HepG2 (cell line): ENCODE data around the gene DCAF15. TPM values are rescaled to one million over a fixed set of nuclear protein-coding genes. Genes with fewer than 3 reads are reported as not detected.

Experiments
- BRCA1 ChIP-seq: sonication (generic); formaldehyde crosslinking; IDR thresholded peaks from 2 replicates; pipeline ENCODE4 v1.4.0; 2020; ENCODE audit warnings: missing genetic modification reagents
- CEBPG ChIP-seq: IDR thresholded peaks from 2 replicates; pipeline ENCODE4 v1.6.1; 2016
- CHD2 ChIP-seq: IDR thresholded peaks from 2 replicates; pipeline ENCODE4 v1.6.1; 2011; ENCODE audit warnings: low read depth, low read length, improper control_type of control experiment
- CHD4 ChIP-seq: fragments of 200-600 bp; sonication (generic); IDR thresholded peaks from 2 replicates; pipeline ENCODE4 v1.7.0; 2017; ENCODE audit warnings: mild to moderate bottlenecking, low read length, borderline replicate concordance
- E2F5 ChIP-seq: sonication (generic); formaldehyde crosslinking; conservative IDR thresholded peaks from 2 replicates; pipeline ENCODE4 v1.4.0; 2020; ENCODE audit warnings: missing genetic modification reagents
- ETS1 ChIP-seq: sonication (generic); formaldehyde crosslinking; IDR thresholded peaks from 2 replicates; pipeline ENCODE4 v1.4.0; 2020; ENCODE audit warnings: missing genetic modification reagents
- FIP1L1 ChIP-seq: fragments of 200-400 bp; formaldehyde crosslinking; IDR thresholded peaks from 2 replicates; pipeline ENCODE4 v1.6.1; 2018; ENCODE audit warnings: low read depth, mild to moderate bottlenecking, low read length, moderate library complexity, borderline replicate concordance; ENCODE audit not compliant: insufficient read depth
- GATA4 ChIP-seq: sonication (generic); IDR thresholded peaks from 2 replicates; pipeline ENCODE4 v1.6.1; 2016; ENCODE audit warnings: antibody characterized with exemption, low read depth, borderline replicate concordance
- HNF1A ChIP-seq, 2 experiments: sonication (generic) in 1 of 2; formaldehyde crosslinking in 1 of 2; IDR thresholded peaks; 2 replicates each; pipeline versions ENCODE4 v1.4.0 to v1.6.1; 2016 to 2020; ENCODE audit warnings: borderline replicate concordance in 1 of 2, low read depth in 1 of 2, mild to moderate bottlenecking in 1 of 2, missing genetic modification reagents in 1 of 2
- HOXA5 ChIP-seq: sonication (generic); formaldehyde crosslinking; IDR thresholded peaks from 2 replicates; pipeline ENCODE4 v1.4.0; 2020; ENCODE audit warnings: missing genetic modification reagents
- MAFG ChIP-seq: sonication (generic); formaldehyde crosslinking; IDR thresholded peaks from 2 replicates; pipeline ENCODE4 v1.5.1; 2020; ENCODE audit warnings: mild to moderate bottlenecking, missing genetic modification reagents
- MXD4 ChIP-seq: IDR thresholded peaks from 2 replicates; pipeline ENCODE4 v1.6.1; 2016; ENCODE audit warnings: mild to moderate bottlenecking, missing biosample characterization, missing genetic modification reagents
- NFKB2 ChIP-seq: sonication (generic); formaldehyde crosslinking; IDR thresholded peaks from 2 replicates; pipeline ENCODE4 v1.4.0; 2020; ENCODE audit warnings: missing genetic modification reagents, borderline replicate concordance
- RFX3 ChIP-seq: IDR thresholded peaks from 2 replicates; pipeline ENCODE4 v1.6.1; 2016; ENCODE audit warnings: missing biosample characterization, missing genetic modification reagents
- RFX5 ChIP-seq: IDR thresholded peaks from 2 replicates; pipeline ENCODE4 v1.6.1; 2011; ENCODE audit warnings: low read depth, low read length, improper control_type of control experiment
- SP5 ChIP-seq: IDR thresholded peaks from 2 replicates; pipeline ENCODE4 v1.6.1; 2016; ENCODE audit warnings: low read depth, borderline replicate concordance
- TAF15 ChIP-seq: fragments of 200-400 bp; formaldehyde crosslinking; IDR thresholded peaks from one replicate; pipeline ENCODE4 v1.6.1; 2018; ENCODE audit warnings: mild to moderate bottlenecking, low read depth, low read length; ENCODE audit not compliant: poor library complexity, severe bottlenecking
- TBX3 ChIP-seq: fragments of 450-650 bp; IDR thresholded peaks from 2 replicates; pipeline ENCODE4 v1.6.1; 2017; ENCODE audit warnings: antibody characterized with exemption, mild to moderate bottlenecking, inconsistent platforms, borderline replicate concordance
- TP53 ChIP-seq: sonication (generic); formaldehyde crosslinking; conservative IDR thresholded peaks from 2 replicates; pipeline ENCODE4 v1.4.0; 2020; ENCODE audit warnings: missing genetic modification reagents
- ZNF143 ChIP-seq: sonication (generic); formaldehyde crosslinking; IDR thresholded peaks from 2 replicates; pipeline ENCODE4 v1.4.0; 2020; ENCODE audit warnings: missing genetic modification reagents
- polyA plus RNA-seq, 8 experiments: library from polyadenylated mRNA; depleted of rRNA in 3 of 8; stranded (reverse) in 7 of 8; unstranded in 1 of 8; fragments of >200 nt; fragmentation: Illumina TruSeq in 4 of 8; extraction: Trizol in 4 of 8; gene quantifications; 2 replicates each; pipeline versions ENCODE4 v1.2.1 to v1.2.3, GENCODE V29; 2011 to 2016; ENCODE audit warnings: low read depth in 4 of 8, missing spikeins in 1 of 8, mixed read lengths in 1 of 8; ENCODE audit not compliant: insufficient read depth in 1 of 8
- total RNA-seq, 5 experiments: library from RNA; depleted of rRNA; stranded (reverse); fragments of >200 nt; fragmentation: Illumina TruSeq; extraction: Trizol; gene quantifications; 2 replicates each; pipeline ENCODE4 v1.2.3, GENCODE V29; 2016; ENCODE audit warnings: low read depth in 1 of 5

The DCAF15 gene
- total and polyA plus RNA-seq, 2 of the 13 experiments (the other 11 are each of a cell fraction or from before 2014, with no cell fraction given), result 13.6 to 14.0 TPM

GRCh38 chr19:14006085-14006765 lies 53.9 kb downstream of the DCAF15 start, which contains the start of gene RFX1 (continued):
- peak; percentile 27; the same call in 1 of the 2 replicates for TF ChIP-seq HNF1A (IDR thresholded peaks at IDR 0.05; ENCODE audit: low read depth)
- TF ChIP-seq HNF1A (CRISPR knock-in tag; IDR thresholded peaks at IDR 0.05; ENCODE audit: borderline replicate concordance), result no peak
- TF ChIP-seq CEBPG (CRISPR knock-in tag), result 0 out of 2 replicates have a peak, but pooled peaks have one; percentile 39
- peak; percentile 100 for TF ChIP-seq ZNF143 (CRISPR knock-in tag)
- TF ChIP-seq HOXA5 (CRISPR knock-in tag), result peak; percentile 7; the same call in 1 of the 2 replicates
- 0 out of 2 replicates have a peak, but pooled peaks have one; percentile 1 for TF ChIP-seq MXD4 (CRISPR knock-in tag)
- no peak for TF ChIP-seq NFKB2
- TF ChIP-seq FIP1L1, result 0 out of 2 replicates have a peak, but pooled peaks have one; percentile 48
- 0 out of 2 replicates have a peak, but pooled peaks have one; percentile 84 for TF ChIP-seq TP53 (CRISPR knock-in tag)
- peak; percentile 90; the same call in 1 of the 2 replicates for TF ChIP-seq E2F5 (CRISPR knock-in tag)
- 0 out of 2 replicates have a peak, but pooled peaks have one; percentile 16 for TF ChIP-seq ETS1 (CRISPR knock-in tag)
- peak; percentile 69; the same call in 1 of the 2 replicates for TF ChIP-seq RFX5
- peak; percentile 55; the same call in 1 of the 2 replicates for TF ChIP-seq GATA4
- peak; percentile 71 for TF ChIP-seq TAF15
- peak; percentile 82 for TF ChIP-seq CHD2
- TF ChIP-seq SP5 (CRISPR knock-in tag), result 0 out of 2 replicates have a peak, but pooled peaks have one; percentile 5
- TF ChIP-seq RFX3 (CRISPR knock-in tag), result peak; percentile 93
- TF ChIP-seq CHD4, result no peak
- TF ChIP-seq BRCA1 (CRISPR knock-in tag), result no peak
- no peak for TF ChIP-seq MAFG (CRISPR knock-in tag)
- TF ChIP-seq TBX3, result peak; percentile 98
